ENCODE data around the gene NXPH1. TPM values are rescaled to one million over a fixed set of nuclear protein-coding genes. Genes with fewer than 3 reads are reported as not detected.

NXPH1 gene
- total RNA-seq, 1 donor, result not detected

- TF ChIP-seq CTCF (IDR thresholded peaks at IDR 0.05; ENCODE audit: extremely low read depth, low read depth, low read length), result peak; percentile 66
- no peak overlapping the region for H2AFZ ChIP-seq (ENCODE audit: low read length)
- DNase-seq (ENCODE audit: insufficient read length, low spot score, missing footprints), result no peak
Measured at GRCh38 chr7:8418629-8419245, 14.7 kb upstream of the NXPH1 start.

GRCh38 chr7:8422177-8422576 is 11.2 kb upstream of the NXPH1 start:
- H3K27me3 ChIP-seq (ENCODE audit: insufficient read depth, low read length), result no peaks in the 10 kb centered on the region
- H3K36me3 ChIP-seq (ENCODE audit: insufficient read depth, low read length), result no peaks in the 10 kb centered on the region
- no peak overlapping the region for H3K27ac ChIP-seq (ENCODE audit: low read depth, low read length)
- H3K9me3 ChIP-seq (ENCODE audit: low read depth, low read length), result no peaks in the 10 kb centered on the region
- H2AFZ ChIP-seq (ENCODE audit: low read length), result no peak overlapping the region
- no peaks in the 10 kb centered on the region for H4K20me1 ChIP-seq (ENCODE audit: insufficient read depth, low read length)
- no peaks in the 10 kb centered on the region for H3K79me2 ChIP-seq (ENCODE audit: insufficient read depth, low read length)
- no peak for DNase-seq (ENCODE audit: insufficient read length, low spot score, missing footprints)
- no peaks in the 10 kb centered on the region for H3K4me1 ChIP-seq (ENCODE audit: insufficient read depth, low read length)
- H3K4me3 ChIP-seq (ENCODE audit: insufficient read depth, low read length), result no peak overlapping the region
- TF ChIP-seq CTCF (IDR thresholded peaks at IDR 0.05; ENCODE audit: extremely low read depth, low read depth, low read length), result no peak
- no peak overlapping the region for H3K4me2 ChIP-seq (ENCODE audit: insufficient read depth, low read length)

More at GRCh38 chr7:8418629-8419245, 14.7 kb upstream of the NXPH1 start:
- Histone ChIP-seq H3K4me1 (ENCODE audit: insufficient read depth, low read length) (no peaks in the 10 kb centered on the region), H3K9me3 (ENCODE audit: low read depth, low read length) (no peaks in the 10 kb centered on the region), H3K27me3 (ENCODE audit: insufficient read depth, low read length) (no peaks in the 10 kb centered on the region), H4K20me1 (ENCODE audit: insufficient read depth, low read length) (no peaks in the 10 kb centered on the region), H3K36me3 (ENCODE audit: insufficient read depth, low read length) (no peaks in the 10 kb centered on the region), H3K4me3 (ENCODE audit: insufficient read depth, low read length) (no peak overlapping the region), H3K4me2 (ENCODE audit: insufficient read depth, low read length) (no peak overlapping the region), H3K79me2 (ENCODE audit: insufficient read depth, low read length) (no peaks in the 10 kb centered on the region), H3K27ac (ENCODE audit: low read depth, low read length) (no peak overlapping the region)

- H3K36me3 ChIP-seq (ENCODE audit: insufficient read depth, low read length), result no peaks in the 10 kb centered on the region
- TF ChIP-seq CTCF (IDR thresholded peaks at IDR 0.05; ENCODE audit: extremely low read depth, low read depth, low read length), result no peak
- H3K4me2 ChIP-seq (ENCODE audit: insufficient read depth, low read length), result no peak overlapping the region
- no peaks in the 10 kb centered on the region for H3K4me1 ChIP-seq (ENCODE audit: insufficient read depth, low read length)
- H3K4me3 ChIP-seq (ENCODE audit: insufficient read depth, low read length), result no peak overlapping the region
- no peak overlapping the region for H3K27ac ChIP-seq (ENCODE audit: low read depth, low read length)
- H3K27me3 ChIP-seq (ENCODE audit: insufficient read depth, low read length), result no peaks in the 10 kb centered on the region
- H4K20me1 ChIP-seq (ENCODE audit: insufficient read depth, low read length), result no peaks in the 10 kb centered on the region
- DNase-seq (ENCODE audit: insufficient read length, low spot score, missing footprints), result no peak
- H3K9me3 ChIP-seq (ENCODE audit: low read depth, low read length), result no peaks in the 10 kb centered on the region
- no peak overlapping the region for H2AFZ ChIP-seq (ENCODE audit: low read length)
- H3K79me2 ChIP-seq (ENCODE audit: insufficient read depth, low read length), result no peaks in the 10 kb centered on the region
Measured at GRCh38 chr7:8423057-8423456, 10.4 kb upstream of the NXPH1 start.

- Histone ChIP-seq H3K4me1 (ENCODE audit: insufficient read depth, low read length) (no peaks in the 10 kb centered on the region), H4K20me1 (ENCODE audit: insufficient read depth, low read length) (no peaks in the 10 kb centered on the region), H3K79me2 (ENCODE audit: insufficient read depth, low read length) (no peaks in the 10 kb centered on the region), H3K9me3 (ENCODE audit: low read depth, low read length) (no peaks in the 10 kb centered on the region), H3K27ac (ENCODE audit: low read depth, low read length) (no peak overlapping the region), H3K27me3 (ENCODE audit: insufficient read depth, low read length) (no peaks in the 10 kb centered on the region), H3K4me2 (ENCODE audit: insufficient read depth, low read length) (no peak overlapping the region), H2AFZ (ENCODE audit: low read length) (no peak overlapping the region), H3K4me3 (ENCODE audit: insufficient read depth, low read length) (no peak overlapping the region), H3K36me3 (ENCODE audit: insufficient read depth, low read length) (no peaks in the 10 kb centered on the region)
- no peak for DNase-seq (ENCODE audit: insufficient read length, low spot score, missing footprints)
- no peak for TF ChIP-seq CTCF (IDR thresholded peaks at IDR 0.05; ENCODE audit: extremely low read depth, low read depth, low read length)
Measured at GRCh38 chr7:8425223-8425622, 8.2 kb upstream of the NXPH1 start.

All from osteoblast (primary cell).